Loucy (cell line): Measurements from ENCODE around the gene LTBR.

Experiments
- H2AFZ ChIP-seq: fragments of 200-600 bp; sonication (generic); 2 replicates; pipeline ENCODE4 v1.6.0; 2016; ENCODE audit warnings: antibody characterized with exemption, mild to moderate bottlenecking, low read length, moderate library complexity
- H3F3A ChIP-seq: fragments of 200-600 bp; 2 replicates; pipeline ENCODE4 v1.6.0; 2016; ENCODE audit warnings: antibody characterized with exemption, low read depth, mild to moderate bottlenecking
- H3K27me3 ChIP-seq: fragments of 200-600 bp; sonication (generic); 2 replicates; pipeline ENCODE4 v1.6.1; 2014; ENCODE audit warnings: low read length, mild to moderate bottlenecking; ENCODE audit not compliant: insufficient read depth, poor library complexity, severe bottlenecking
- H3K36me3 ChIP-seq: fragments of 200-600 bp; sonication (generic); 2 replicates; pipeline ENCODE4 v1.6.1; 2016; ENCODE audit warnings: low read length; ENCODE audit not compliant: insufficient read depth
- H3K4me1 ChIP-seq: fragments of 200-600 bp; sonication (generic); 2 replicates; pipeline ENCODE4 v1.5.1; 2014; ENCODE audit warnings: low read length, mild to moderate bottlenecking; ENCODE audit not compliant: insufficient read depth, poor library complexity, severe bottlenecking
- H3K4me2 ChIP-seq: fragments of 200-600 bp; sonication (generic); 2 replicates; pipeline ENCODE4 v1.6.0; 2014; ENCODE audit warnings: antibody characterized with exemption, low read length, low read depth, mild to moderate bottlenecking; ENCODE audit not compliant: poor library complexity, severe bottlenecking
- H3K4me3 ChIP-seq: fragments of 200-600 bp; sonication (generic); 2 replicates; pipeline ENCODE4 v1.5.1; 2014; ENCODE audit warnings: low read length, mild to moderate bottlenecking, mixed read lengths; ENCODE audit not compliant: poor library complexity, severe bottlenecking
- H3K79me2 ChIP-seq: fragments of 200-600 bp; sonication (generic); 2 replicates; pipeline ENCODE4 v1.6.1; 2014; ENCODE audit warnings: low read length; ENCODE audit not compliant: insufficient read depth
- H3K9ac ChIP-seq: fragments of 200-600 bp; sonication (generic); 2 replicates; pipeline ENCODE4 v1.6.0; 2014; ENCODE audit warnings: mild to moderate bottlenecking, low read depth, low read length, moderate library complexity; ENCODE audit not compliant: poor library complexity, severe bottlenecking
- H3K9me2 ChIP-seq: fragments of 200-600 bp; sonication (generic); replicated peaks from 2 replicates; pipeline ENCODE4 v1.6.1; 2016; ENCODE audit warnings: low read depth, low read length, mixed read lengths
- H3K9me3 ChIP-seq: fragments of 200-600 bp; sonication (generic); 2 replicates; pipeline ENCODE4 v1.6.1; 2014; ENCODE audit warnings: mild to moderate bottlenecking, antibody characterized with exemption, low read length, low read depth; ENCODE audit not compliant: insufficient read depth
- H4K20me1 ChIP-seq: fragments of 200-600 bp; sonication (generic); 2 replicates; pipeline ENCODE4 v1.6.0; 2014; ENCODE audit warnings: antibody characterized with exemption, low read length, mild to moderate bottlenecking; ENCODE audit not compliant: insufficient read depth, poor library complexity, severe bottlenecking
- CTCF ChIP-seq: fragments of 200-600 bp; sonication (generic); conservative IDR thresholded peaks from 2 replicates; pipeline ENCODE4 v1.5.1; 2014; ENCODE audit warnings: mild to moderate bottlenecking, antibody characterized with exemption, low read length
- EZH2phosphoT487 ChIP-seq: fragments of 200-600 bp; IDR thresholded peaks from 2 replicates; pipeline ENCODE4 v1.6.1; 2018; ENCODE audit warnings: antibody characterized with exemption, mild to moderate bottlenecking, moderate library complexity, borderline replicate concordance

LTBR gene

GRCh38 chr12:6360080-6360571 is 23.8 kb upstream of the LTBR start:
- H3K79me2 ChIP-seq: no peaks in the 10 kb centered on the region
- no peaks in the 10 kb centered on the region for H3K36me3 ChIP-seq
- H2AFZ ChIP-seq: no peak overlapping the region
- H3K4me2 ChIP-seq: no peak overlapping the region
- TF ChIP-seq EZH2phosphoT487 (no peak), CTCF (no peak)
- no peaks in the 10 kb centered on the region for H3F3A ChIP-seq
- H3K4me1 ChIP-seq: no peaks in the 10 kb centered on the region
- H3K4me3 ChIP-seq: no peak overlapping the region
- no peaks in the 10 kb centered on the region for H3K27me3 ChIP-seq
- H3K9ac ChIP-seq: no peak overlapping the region
- H3K9me2 ChIP-seq: no peaks in the 10 kb centered on the region
- H4K20me1 ChIP-seq: no peaks in the 10 kb centered on the region
- no peaks in the 10 kb centered on the region for H3K9me3 ChIP-seq

GRCh38 chr12:6360578-6361490 is 23.1 kb upstream of the LTBR start:
- H4K20me1 ChIP-seq: no peaks in the 10 kb centered on the region
- H3K9me3 ChIP-seq: no peaks in the 10 kb centered on the region
- H2AFZ ChIP-seq: no peak overlapping the region
- TF ChIP-seq EZH2phosphoT487: no peak
- no peak for TF ChIP-seq CTCF
- H3K4me3 ChIP-seq: no peak overlapping the region
- H3K4me2 ChIP-seq: no peak overlapping the region
- no peaks in the 10 kb centered on the region for H3K27me3 ChIP-seq
- no peaks in the 10 kb centered on the region for H3K4me1 ChIP-seq
- no peaks in the 10 kb centered on the region for H3F3A ChIP-seq
- no peaks in the 10 kb centered on the region for H3K9me2 ChIP-seq
- H3K9ac ChIP-seq: no peak overlapping the region
- no peaks in the 10 kb centered on the region for H3K79me2 ChIP-seq
- H3K36me3 ChIP-seq: no peaks in the 10 kb centered on the region

GRCh38 chr12:6361834-6362233 is 22.1 kb upstream of the LTBR start:
- Histone ChIP-seq H4K20me1 (no peaks in the 10 kb centered on the region), H2AFZ (no peak overlapping the region), H3K27me3 (no peaks in the 10 kb centered on the region), H3K36me3 (no peaks in the 10 kb centered on the region), H3K9me2 (no peaks in the 10 kb centered on the region), H3K79me2 (no peaks in the 10 kb centered on the region), H3F3A (no peaks in the 10 kb centered on the region), H3K4me3 (no peak overlapping the region), H3K4me1 (no peaks in the 10 kb centered on the region), H3K9me3 (no peaks in the 10 kb centered on the region), H3K4me2 (no peak overlapping the region), H3K9ac (no peak overlapping the region)
- TF ChIP-seq CTCF (no peak), EZH2phosphoT487 (no peak)
